HG02642 (cell line): ENCODE data around the gene GTF2IRD1.
"Not testable (repeated sequence)": the region's sequence is repeated elsewhere in the genome, so short reads cannot be mapped to it uniquely, and the experiment has no call there.

ENCODE experiments used
- ATAC-seq: cut with Tn5 transposase; IDR thresholded peaks from one replicate; pipeline ENCODE4 v1.9.1; 2021; ENCODE audit warnings: mild to moderate bottlenecking; ENCODE audit not compliant: unreplicated experiment, poor library complexity

Gene GTF2IRD1

GRCh38 chr7:74428023-74428422, 25.7 kb upstream of the GTF2IRD1 start:
- no peak for ATAC-seq

- no peak for ATAC-seq
These were observed 24.5 kb upstream of the GTF2IRD1 start for GRCh38 chr7:74429153-74429747.

- not testable (repeated sequence) for ATAC-seq
These were observed 23.3 kb upstream of the GTF2IRD1 start for GRCh38 chr7:74430409-74430808.

DNA sequence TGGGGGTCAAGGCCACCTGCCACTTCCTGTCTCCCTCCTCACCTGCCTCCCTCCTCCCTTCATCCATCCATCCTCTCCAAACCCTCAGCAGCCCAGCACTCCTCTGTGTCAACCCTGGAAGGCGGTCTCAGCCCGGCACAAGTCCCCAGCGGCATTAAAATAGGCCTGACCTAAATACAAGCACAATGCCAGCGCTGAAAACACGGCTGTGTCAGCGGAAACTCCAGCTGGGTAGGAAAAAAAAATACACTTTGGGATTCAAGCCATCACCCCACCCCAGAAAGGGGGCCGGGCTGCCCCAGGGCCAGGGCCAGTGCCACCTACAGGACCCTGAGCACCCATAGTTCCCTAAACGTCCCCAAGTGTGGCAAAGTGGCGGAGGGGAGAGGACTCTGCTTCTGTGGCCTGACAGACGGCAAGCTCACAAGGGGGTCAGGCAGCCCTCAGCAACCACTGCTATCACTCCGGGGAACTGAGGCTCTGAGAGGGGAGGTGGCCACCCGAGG, 22.7 kb upstream of the GTF2IRD1 start:
- no peak for ATAC-seq

DNA sequence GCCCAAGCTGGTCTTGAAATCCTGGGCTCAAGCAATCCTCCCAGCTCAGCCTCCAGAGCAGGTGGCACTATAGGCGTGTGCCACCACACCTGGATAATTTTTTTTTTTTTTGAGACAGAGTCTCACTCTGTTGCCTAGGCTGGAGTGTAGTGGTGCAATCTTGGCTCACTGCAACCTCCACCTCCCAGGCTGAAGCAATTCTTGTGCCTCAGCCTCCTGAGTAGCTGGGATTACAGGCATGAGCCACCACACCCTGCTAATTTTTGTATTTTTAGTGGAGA, 16.5 kb upstream of the GTF2IRD1 start:
- not testable (repeated sequence) for ATAC-seq

- no peak for ATAC-seq
These were observed 15.4 kb upstream of the GTF2IRD1 start for GRCh38 chr7:74438327-74438726.

DNA sequence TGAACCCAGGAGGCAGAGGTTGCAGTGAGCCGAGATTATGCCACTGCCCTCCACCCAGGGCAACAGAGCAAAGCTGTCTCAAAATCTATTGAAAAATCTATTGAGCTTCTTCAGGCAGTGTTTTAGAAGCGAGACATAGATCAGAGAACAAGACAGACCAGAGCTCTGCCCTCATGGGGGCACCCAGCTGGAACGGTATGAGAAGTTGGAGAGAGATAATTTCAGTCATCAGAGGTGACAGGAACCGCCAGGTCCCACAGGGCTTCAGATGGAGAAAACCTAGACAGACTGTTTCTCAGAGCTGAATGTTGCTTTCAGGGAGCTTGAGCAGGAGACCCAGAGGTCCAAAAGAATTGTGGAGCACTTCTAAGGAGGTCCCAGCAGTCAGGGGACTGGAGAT, 14.2 kb upstream of the GTF2IRD1 start:
- ATAC-seq: no peak

DNA sequence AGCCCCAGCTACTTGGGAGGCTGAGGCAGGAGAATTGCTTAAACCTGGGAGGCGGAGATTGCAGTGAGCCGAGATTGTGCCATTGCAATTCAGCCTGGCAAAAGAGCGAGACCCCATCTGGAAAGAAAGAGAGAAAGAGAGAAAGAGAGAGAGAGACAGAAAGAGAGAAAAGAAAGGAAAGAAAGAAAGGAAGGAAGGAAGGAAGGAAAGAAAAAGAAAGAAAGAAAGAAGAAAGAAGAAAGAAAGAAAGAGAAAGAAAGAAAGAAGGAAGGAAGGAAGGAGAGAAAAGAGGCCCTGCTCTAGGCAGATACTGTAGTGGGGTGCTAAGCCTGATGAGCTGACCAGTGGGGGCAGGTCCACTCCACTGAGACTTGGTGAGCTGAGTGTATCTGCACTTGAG, 13.6 kb upstream of the GTF2IRD1 start:
- not testable (repeated sequence) for ATAC-seq

DNA sequence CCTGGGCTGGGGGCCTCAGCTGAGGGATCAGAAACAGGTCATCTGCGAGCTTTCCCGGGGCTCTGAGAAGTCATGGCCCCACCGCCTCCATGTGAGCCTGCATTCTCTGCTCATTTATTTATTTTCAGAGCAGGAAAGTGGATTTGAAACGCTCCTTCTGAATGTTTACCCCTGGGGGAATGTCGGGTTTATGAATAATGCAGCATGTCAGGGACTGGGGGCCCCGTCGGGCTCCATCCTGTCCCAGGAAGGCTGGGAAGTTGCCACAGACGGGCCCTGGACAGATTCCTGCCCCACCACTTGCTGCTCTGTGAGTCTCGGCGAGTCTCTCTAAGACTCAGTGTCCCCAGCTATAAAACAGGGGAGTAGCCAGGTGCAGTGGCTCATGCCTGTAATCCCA, 11.9 kb upstream of the GTF2IRD1 start:
- ATAC-seq: no peak

GRCh38 chr7:74443543-74444247, 10.0 kb upstream of the GTF2IRD1 start:
- no peak for ATAC-seq

- no peak for ATAC-seq
These were observed 4.6 kb upstream of the GTF2IRD1 start for GRCh38 chr7:74449144-74449543.

DNA sequence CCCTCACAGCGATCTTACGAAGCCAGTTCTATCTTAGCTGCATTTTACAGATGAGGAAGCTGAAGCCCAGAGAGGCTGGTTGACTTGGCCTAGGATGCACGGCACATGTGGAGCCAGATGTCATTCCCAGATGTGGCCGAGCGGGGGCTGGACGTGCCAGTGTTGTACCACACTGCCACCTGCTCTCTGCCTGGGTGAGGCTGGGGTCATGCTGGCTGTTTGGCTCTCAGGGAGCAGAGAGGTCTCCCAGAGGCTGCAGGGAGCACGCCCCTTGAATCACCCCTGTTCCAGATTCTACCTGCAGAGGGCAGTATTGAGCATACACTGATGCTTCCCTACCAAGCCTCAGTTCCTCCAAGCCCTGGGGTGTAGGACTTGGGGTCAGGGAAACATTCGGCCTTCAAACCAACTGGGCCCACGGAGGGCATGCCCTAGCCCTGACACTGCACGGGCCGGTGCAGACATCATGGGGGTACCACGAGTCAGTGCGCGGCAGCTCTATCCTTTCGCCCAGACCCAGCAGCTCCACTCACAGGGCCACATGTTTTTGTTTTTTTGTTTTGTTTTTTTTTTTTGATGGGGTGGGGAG, 3.8 kb upstream of the GTF2IRD1 start:
- no peak for ATAC-seq

DNA sequence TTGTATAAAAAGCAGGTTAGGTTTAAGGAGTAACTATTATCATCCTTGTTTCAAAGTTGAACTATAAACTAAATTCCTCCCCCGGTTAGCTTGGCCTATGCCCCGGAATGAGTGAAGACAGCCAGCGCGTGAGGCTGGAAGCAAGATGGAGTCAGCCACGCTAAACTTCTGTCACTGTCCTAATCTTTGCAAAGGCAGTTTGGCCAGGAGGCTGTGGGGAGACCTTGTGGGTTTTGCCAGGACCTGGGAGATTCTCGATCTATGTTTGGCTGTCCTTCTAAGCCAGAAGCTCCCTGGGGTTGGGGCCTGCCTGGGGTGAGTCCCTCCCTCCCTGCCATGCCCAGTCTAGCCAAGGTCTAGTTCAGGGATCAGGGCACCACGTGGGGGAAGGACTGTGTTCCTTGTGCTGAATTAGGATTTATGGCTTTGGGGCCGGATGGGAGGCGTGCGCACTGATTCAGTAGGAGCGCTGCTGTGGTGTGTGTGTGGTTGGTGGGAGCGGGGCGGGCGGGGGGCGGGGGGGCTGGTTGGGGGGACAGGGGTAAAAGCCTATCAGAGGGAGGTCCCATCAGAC, 871 bp upstream of the GTF2IRD1 start:
- no peak for ATAC-seq

DNA sequence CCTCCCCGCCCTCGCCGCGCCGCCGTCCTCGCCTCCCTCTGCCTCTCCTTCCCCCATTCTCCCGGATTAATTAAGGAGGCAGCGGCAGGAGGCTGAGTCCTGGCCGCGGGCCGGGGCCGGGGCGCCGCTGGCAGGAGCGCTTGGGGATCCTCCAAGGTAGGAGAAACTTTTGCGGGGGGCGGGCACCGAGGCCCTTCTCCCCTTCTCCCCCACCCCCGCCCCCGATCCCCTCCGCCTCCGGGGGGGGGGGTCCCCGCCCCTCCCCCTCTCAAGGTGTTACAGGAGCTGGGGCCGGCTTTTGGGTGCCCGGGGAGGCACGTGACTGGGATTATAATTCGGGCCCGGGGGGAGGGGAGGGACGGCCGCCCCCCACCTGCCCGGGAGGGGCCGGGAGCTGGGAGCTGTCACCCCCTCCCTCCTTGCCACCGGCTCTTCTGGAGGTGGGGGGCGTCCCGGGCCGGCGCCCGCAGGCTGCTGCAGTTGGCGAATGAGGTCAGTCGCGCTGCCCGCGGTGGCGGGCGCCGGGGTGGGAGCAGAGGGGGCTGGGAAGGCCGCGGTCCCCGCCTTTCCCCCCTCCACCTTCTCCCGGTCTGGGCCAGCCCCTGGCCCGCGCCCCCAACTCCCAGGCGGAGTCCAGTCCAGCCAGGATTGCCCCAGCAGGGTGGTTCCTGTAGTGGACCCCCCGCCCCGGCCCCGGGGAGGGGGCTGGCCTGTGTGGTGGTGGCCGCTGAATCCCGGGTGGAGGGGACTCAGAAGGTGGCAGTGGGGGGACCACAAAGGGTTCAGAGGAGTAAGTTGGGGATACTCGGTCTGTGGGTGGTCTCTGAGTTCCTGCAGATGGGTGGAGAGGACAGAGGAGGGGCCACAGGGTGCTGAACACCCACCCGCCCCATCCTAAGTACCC, 567 bp downstream of the GTF2IRD1 start:
- no peak for ATAC-seq

GRCh38 chr7:74454925-74455288, 1.2 kb downstream of the GTF2IRD1 start:
- ATAC-seq: no peak

DNA sequence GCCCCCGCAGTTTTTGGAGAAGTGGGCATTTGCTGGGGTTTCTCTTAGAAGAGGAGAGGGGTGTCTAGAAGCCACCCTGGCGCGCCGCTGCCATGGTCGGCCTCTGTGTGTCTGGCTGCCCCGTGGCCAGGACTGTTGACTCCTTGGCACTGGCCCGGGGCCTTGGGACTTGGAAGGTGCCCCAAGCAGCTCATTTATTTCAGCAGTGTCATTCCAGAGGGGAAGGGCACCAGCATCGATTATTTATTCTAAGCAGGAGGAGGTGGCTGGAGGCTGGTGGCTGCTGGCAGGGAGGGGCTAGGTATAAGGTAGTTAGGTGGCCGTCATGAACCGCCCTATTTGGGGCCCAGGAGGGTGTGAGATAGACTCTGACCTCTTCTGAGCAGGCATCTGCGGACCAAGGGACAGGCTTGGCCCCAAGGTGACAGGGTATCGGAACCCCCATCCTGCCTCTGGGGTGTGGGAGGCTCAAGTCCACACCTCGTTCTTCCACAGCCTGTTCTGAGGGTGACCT, 1.6 kb downstream of the GTF2IRD1 start:
- ATAC-seq: no peak

DNA sequence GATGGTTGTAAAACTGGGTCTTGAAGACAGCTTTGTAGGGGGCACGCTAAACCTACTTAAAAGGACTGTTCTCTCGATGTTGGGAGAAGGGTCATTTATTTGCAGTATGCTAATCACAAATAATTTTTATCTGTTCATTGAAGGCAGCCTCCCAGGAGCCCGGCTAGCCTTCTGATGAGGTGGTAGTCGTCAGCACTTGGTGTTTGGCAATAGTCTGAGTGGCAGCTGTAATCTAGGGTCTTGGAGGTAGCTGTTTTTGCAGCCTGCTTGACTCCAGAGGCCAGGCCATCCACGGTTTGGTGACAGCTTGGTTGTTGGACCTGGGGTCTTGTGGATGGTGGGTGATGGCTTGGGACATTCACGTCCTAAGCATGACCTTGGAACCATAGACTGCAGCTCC, 2.2 kb downstream of the GTF2IRD1 start:
- no peak for ATAC-seq

GRCh38 chr7:74457007-74457406, 3.3 kb downstream of the GTF2IRD1 start:
- no peak for ATAC-seq

GRCh38 chr7:74461970-74462706, 8.4 kb downstream of the GTF2IRD1 start:
- no peak for ATAC-seq

GRCh38 chr7:74462707-74463100, 9.0 kb downstream of the GTF2IRD1 start:
- no peak for ATAC-seq
